DMS79 (cell line): ENCODE results near the gene ST14.
A peak's percentile ranks its signal among the peaks of the same experiment; 100 is the strongest.

ENCODE experiments used
- DNase-seq: peaks from one replicate; lab custom pipeline; 2025; lab: John Stamatoyannopoulos, UW

ST14 gene

DNA sequence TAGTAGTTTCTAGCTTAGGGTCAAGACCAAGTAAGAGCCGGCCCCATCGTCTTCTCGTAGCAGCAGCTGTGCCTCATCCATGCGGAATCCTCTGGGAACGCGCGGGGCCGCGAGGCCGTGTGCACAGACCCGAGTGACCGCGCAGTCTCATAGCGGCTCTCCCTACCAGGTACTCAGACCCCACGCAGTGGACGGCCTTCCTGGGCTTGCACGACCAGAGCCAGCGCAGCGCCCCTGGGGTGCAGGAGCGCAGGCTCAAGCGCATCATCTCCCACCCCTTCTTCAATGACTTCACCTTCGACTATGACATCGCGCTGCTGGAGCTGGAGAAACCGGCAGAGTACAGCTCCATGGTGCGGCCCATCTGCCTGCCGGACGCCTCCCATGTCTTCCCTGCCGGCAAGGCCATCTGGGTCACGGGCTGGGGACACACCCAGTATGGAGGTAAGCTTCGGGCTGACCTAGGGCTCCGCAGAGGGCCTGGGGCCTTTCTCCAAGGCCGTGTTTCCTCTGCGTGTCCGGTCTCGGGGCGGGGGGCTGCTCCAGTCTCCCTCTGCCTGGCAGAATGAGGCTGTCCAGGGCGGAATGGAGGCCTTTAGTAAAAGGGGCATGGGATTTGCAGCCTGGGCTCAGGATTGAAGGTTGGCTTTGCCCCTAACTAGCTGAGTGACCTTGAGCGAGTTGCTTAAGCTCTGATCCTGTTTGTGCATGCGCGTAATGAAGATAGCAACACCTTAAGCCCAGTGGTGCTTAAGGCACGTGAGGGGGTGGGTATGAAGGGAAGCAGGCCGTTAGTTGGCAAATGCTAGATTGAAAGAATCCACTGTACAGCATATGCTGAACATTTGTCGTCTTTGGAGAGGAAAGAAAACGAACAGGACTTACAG lies 48.9 kb downstream of the ST14 start:
- DNase-seq, result no peak

DNA sequence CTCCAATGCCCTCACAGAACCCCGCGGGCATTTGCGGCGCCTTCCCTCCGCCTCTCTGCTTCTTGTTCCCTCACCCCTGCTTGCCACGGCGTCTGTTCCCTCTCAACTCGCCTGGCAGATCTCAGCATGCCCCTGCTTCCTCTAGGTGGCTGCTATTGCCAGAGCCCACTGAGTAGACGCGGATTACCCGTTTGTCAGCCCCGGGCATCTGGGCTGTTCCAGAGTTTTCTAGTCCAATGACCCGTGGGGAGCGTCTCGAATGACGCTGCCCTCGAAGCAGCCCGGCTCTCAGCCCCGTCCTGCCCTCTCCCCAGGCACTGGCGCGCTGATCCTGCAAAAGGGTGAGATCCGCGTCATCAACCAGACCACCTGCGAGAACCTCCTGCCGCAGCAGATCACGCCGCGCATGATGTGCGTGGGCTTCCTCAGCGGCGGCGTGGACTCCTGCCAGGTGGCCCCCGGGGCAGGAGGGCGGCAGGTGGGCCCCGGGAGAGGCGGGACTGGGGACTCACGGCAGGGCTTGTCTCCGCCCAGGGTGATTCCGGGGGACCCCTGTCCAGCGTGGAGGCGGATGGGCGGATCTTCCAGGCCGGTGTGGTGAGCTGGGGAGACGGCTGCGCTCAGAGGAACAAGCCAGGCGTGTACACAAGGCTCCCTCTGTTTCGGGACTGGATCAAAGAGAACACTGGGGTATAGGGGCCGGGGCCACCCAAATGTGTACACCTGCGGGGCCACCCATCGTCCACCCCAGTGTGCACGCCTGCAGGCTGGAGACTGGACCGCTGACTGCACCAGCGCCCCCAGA lies 49.7 kb downstream of the ST14 start:
- no peak for DNase-seq

DNA sequence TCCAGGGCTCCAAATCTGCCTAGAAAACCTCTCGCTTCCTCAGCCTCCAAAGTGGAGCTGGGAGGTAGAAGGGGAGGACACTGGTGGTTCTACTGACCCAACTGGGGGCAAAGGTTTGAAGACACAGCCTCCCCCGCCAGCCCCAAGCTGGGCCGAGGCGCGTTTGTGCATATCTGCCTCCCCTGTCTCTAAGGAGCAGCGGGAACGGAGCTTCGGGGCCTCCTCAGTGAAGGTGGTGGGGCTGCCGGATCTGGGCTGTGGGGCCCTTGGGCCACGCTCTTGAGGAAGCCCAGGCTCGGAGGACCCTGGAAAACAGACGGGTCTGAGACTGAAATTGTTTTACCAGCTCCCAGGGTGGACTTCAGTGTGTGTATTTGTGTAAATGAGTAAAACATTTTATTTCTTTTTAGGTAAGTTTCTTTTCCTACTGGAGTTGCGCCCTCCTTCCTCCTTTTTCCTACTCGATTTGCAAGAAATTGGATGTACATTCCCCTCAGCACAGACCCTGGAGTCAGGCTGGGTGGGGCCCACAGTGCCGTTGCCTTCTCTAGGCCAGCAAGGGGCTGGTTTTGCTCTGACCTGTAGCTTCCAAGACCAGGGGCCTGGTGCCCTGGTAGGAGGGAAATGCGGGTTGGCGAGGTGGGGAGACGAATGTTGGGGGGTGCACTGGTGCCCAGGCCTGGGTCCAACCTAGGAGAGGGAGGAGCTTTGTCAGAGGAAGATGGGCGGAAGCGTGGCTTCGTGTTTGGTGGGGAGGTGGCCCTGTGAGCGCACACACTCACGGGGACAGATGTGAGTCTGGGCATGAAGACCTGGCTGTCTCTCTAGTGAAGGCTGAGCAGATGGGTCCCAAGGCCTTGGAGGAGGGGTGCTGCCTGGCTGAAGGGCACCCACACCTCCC lies 50.6 kb downstream of the ST14 start:
- DNase-seq, result no peak

DNA sequence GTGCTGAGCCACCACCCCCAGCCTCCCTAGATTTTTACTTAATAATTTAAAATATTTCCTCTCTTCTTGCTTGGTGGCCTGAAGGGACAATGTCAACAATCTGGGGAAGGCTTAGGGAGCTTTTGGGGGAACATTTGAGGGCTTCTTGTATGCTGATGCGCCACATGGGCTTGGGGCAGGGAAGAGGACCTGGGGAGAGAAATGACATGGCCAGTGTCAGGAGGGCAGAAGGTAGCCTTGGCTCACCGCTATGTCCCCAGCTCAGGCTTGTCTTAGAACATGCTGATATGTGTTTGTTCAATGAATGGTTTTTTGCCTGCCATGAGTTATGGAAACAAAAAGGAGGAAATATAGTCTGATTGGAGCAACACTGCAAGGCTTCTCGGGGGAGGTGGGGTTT lies 51.6 kb downstream of the ST14 start:
- no peak for DNase-seq

DNA sequence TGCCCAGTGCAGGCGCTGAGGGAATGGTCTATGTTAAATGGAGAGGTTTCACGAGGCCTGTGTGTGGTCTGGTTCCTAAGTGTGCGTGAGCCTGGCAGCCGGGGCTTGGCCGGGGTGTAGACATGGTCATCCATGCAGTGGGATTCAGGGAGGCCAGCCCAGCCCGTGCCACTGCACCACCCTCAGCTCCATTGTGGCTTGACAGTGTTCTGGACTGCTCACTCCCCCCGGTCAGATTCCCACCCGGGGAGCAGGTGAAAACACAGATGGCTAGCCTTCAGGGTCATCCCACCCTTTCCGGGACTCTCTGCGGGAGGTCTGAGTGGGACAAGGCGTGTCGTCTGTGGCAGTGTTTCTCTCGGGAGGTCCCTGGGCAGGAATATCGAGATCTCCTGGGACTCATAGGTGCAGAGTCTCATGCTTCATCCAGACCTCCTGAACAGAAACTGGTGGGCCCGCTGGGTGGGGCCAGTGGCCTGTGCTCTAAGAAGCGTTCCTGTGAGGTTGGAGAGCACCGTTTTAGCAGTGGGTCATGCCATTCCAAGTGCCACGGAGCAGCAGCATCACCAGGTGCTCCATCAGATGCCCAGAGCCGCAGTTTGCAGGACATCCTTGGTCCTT lies 52.3 kb downstream of the ST14 start:
- no peak for DNase-seq

DNA sequence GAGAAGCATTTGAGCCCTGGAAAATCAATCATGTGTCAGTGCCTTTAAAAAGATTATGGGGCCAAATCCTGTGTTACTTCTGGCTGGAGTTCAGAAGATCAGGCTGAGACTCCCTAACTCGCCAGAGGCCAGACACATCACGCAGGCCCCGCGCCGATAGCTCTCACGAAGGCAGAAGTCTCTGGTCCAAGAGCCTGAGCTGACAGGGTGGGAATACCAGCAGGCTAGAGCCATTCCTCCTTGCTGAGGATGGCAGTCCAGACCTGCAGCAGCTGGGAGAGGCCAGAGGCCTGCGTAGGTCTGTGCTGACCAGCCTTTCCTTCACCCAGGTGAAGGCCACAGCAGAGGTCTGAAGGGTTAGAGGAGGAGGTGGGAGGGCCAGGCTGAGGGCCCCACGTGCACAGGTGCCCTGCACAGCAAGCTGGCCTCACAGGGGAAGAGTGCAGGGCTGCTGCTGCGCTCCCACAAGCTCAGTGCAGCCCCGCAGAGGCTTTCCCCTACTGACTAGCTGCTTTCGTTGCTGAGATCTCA lies 52.9 kb downstream of the ST14 start:
- DNase-seq, result no peak

DNA sequence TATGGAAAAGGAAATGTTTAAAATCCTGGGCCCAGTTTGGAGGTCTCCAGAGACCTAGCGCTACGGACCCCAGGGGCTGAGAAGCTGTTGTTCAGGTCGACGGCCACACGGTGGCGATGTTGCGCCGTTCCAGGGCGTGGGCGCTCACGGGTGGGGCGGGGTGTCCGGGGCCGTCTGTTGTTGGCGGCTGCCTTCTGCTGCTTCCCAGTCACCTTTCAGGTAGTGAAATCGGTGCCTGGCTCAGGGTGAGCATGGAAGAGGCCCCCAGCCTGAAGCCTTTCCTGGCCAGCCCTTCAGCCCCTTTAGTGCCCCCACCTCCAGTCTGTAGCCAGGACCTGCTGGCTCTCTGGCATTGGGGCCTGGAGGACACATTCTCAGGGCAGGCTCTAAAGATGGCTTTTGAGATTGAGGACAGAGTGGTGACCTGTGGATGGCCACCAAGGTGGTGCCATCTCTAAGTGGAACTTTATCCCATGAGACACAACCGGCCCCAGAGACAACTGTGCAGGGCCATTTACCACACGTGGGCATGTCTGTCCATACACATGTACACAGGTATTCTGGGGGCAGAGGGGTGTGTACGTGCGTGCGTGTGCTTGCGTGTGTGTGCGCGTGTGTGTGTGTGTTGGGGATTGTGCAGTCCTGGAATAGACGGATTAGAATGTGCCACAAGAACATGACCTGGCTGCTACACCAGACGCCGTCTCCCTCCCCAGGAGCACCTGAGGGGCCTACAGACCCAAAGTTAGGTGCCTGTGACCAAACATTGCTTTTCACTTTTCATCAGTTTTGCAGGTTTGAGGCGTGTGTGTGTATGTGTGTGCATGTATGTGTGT lies 53.8 kb downstream of the ST14 start:
- DNase-seq, result peak; percentile 19

DNA sequence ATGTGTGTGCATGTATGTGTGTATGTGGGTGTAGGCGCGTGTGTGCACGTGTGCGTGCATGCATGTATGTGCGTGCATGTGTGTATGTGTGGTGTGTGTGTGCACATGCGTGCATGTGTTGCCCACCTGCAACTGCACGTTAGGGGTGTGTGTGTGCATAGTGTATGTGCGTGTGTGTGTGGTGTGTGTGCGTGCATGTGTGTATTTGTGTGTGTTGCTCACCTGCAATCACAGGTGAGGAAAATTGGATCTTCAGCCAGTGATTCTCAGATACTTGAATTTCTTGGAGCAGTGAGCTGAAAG lies 54.3 kb downstream of the ST14 start:
- no peak for DNase-seq

DNA sequence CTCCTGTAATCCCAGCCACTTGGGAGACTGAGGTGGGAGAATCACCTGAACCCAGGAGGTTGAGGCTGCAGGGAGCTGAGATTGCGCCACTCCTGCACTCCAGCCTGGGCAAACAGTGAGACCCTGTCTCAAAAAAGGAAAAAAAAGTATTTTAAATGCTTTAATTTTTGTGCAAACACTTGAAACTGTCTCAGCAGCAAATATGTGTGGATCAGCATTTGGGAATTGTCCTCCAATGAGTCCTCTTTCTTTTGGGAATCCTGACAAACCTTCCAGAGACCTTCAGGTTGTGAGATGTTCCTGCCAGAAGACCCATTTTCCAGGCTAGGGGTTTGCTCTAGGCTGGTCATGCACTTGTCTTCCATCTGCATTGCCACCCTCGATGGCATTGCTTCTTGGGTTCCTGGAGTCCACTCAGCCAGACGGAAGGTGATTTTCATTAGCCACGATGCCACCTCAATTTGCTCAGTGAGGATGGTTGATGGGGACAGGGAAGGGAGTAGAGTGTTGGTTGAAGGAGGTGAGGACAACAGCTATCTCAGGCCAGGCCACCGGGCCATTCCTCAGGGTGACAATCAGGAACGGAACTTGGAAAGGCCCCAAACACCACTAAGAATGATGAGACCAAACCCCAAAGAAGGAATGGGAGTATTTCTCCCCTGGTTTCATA lies 55.4 kb downstream of the ST14 start:
- no peak for DNase-seq

DNA sequence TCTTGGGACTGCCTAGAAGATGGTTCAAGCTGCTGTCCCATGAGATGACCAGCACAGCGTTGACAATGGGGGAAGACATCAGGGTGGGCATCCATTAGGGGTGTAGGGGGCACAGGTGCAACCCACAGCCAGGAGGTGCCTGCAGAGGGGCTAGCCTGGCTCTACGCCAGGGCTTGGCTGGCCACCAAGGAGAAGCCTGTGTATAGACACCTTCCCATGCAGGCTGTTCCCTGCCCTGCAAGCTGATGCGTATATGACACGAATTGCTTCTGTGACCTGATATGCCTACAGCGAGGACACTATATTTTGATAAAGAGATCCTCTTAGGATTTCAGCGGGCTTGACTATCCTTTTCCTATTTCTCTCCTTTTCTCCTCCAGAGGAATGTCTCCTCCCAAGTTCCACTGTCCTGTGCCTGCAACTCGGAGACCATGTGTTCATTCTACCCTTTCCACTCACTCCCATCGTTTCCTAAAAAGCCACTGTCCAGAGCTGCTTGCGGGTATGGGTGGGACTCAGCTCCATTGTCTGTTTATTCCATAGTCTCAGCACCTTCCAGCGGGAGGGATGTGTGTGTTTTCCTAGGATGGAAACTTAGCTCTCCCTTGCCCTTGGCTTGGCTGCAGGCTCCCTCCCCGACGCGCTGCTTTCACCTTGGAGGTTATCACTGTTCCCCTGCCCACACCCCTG lies 56.1 kb downstream of the ST14 start:
- no peak for DNase-seq

DNA sequence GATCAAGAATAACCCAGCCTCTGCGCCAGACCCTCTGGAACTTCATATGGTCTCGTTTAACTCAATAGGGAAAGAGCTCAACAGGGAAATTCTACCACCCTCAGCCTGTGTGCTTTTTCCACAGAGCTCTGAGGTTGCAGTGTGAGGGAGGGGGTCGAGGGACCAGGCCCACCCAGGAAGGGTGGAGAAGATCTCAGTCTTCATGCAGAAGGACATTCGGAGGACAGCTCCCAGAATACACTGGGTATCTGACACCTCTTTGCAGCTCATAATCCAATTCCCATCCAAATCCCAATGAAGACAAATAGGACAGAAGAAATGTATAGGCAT lies 56.6 kb downstream of the ST14 start:
- no peak for DNase-seq

DNA sequence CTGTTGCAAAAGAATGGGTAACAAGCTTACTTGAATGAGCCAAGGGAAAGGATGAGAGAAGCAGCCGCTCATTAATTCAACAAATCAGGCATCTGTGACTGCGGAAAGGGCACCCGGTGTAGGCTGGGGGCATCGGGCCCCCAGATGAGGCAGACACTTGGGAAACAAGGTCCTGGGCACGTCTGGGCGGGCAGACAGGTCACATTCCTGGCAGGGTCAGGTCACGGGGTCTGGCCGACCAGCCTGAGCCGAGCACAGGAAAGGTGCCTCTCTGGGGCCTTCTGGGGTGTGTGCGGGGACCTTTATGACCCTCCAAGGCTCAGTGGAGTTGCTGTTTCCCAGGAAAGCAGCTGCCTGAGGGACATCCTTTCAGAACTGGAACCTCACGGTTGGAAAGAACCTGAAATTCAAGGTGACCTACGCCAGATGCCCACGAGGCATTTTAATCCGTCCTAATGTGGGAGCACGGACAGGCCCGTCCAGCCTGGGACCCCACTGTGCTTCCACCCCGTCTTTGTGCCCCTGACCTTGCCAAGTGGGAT lies 57.1 kb downstream of the ST14 start:
- DNase-seq, result no peak

DNA sequence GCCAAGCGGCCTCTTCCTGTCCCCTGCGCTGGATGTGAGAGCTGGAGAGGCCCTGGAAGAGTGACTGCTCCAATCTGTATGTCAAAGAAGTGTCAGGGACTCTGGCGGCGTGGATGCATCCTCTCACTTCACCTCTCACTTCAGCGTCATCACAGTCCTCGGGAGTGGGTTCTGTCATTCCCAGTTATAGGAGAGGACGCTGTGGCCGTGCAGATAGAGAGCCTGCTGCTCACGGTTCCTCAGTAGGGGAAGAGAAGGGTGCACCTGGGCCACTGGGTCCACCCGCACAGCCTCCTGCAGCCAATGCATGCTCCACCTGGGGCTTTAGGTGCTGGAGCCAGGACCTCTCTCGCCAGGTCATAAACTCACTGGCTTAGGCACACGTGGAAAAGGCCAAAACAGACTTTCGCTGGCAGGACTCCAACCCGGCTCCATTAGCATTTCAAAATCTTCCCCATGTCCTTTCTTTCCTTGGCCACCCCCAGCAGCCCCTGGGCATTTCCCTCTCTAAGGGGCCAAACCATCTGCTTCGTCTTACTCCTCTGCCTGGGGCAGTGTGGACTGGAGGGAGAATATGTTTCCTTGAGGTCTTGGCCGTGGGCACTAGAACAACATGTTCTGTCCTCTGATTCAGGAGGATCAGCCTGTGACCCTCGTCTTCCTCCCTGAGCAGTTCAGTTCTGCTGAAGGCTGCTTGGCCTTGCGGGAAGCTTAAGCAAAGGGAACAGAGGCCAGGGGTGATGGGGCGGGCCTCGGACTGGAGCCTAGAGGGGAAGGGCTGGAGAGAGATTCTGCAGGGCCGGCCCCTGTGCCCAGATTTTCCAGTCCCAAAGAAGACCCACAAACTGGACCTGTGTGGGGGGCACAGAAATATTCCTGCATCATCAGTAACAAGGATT lies 57.8 kb downstream of the ST14 start:
- no peak for DNase-seq

DNA sequence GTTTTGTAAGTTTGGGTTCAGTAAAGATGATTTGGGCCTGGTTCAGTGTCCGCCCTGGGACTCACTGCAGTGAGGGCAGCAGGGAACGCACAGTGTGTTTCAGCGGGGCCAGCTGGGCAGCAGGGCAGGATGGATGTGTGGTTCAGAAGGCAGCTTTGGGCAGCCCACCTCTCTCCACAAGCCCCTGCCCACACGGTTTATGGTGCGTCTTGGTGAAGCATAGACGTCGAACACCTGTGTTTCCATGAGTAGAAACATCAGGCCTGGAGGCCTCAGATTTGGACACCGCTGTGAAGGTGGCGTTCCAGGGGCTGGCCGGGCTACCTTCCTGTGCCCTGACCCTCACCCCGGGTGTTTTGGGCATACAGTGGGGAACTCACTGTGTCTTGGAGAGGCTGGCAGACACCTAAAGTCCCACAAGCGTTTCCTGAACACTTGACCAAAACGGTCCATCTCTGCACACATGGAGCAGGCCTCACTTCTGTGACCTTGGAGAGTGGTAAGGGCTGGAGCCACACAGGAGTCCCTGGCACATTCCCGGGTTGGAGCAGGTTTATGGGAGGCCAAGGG lies 59.0 kb downstream of the ST14 start:
- DNase-seq, result no peak

DNA sequence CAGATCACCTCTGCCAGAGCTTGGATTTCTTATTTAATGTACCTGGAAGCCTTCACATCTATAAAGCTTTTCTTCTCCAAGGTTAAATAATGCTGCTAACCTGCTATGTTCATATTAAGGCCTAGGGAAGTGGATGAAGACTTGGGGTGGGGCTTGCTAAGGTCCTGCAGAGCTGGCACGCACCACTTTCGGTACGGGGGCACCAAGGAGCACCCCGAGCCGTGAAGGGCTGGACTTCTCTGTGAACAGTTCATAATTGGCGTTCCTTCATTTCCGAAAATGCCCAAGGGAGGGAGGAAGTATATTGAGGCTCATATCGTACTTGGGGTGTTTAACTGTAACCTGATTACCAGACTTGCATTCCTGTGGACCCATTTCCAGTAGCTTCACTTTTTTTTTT lies 59.6 kb downstream of the ST14 start:
- DNase-seq, result no peak

DNA sequence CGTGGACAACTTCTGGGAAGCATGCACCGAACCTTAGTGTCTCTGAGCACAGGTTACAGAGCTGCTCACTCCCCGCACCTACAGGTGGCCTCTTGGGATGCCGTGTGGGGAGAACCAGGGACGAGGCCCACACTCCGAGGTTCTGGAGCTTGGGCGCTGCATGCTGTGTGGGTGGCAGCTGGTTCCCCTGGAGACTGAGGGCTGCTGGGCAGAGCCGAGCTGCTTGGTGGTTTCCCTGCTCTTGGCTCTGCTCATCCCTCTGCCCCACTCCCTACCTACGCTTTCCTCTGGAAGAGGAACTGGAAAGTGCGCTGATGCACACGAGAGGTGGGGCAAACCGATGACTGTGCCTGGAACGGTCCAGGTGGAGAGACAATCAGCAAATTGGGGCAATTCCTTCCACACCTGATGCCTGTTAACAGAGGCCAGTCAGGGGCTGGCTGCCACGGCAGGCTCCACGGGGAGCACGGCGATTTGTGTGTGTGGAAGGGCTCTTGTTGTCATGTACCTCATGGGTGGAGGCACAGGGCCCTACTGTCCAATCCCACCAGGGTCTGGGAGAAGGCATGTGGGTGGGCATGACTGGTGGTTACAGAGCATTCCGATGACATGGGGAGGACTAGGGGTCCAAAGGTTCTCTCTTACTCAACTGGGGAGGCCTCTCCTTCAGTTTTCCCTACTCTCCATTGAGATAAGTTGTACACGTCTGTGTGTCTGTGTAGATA lies 60.9 kb downstream of the ST14 start:
- no peak for DNase-seq

DNA sequence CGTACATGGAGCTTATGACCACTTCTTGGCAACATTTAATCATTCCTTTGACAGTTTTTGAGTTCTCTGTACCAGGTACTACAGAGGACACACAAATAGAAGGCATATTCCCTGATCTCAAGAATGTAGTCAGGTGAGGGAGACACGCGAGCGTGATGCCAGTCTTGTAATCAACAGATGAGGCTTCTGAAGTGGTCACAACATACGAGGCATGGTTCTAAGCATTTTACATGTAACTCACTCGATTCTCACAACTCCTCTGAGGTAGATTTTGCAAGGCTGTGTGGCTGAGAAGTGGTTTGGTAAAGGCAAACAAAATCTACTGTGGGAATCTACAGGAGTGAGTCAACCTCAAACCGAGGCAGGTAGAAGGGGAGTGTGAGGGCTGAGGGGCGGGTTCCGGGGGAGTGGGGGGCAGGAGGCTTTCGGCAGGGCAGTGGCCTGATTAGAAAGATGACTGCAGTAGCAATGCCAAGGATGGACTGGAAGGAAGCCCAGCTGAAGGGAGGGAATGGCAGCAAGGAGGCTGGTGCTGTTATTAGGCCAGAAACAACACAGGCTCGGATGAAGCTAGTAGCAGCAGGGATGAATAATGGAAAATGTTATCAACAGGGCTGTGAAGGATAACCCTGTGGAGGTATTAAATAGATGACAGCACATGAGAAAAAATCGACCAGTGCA lies 63.8 kb downstream of the ST14 start:
- no peak for DNase-seq
